Measurements from ENCODE around the gene MTCL3.

Gene MTCL3

GRCh38 chr6:127475823-127476176, 43.3 kb downstream of the MTCL3 start:
- no peak for DNase-seq (ENCODE audit: low spot score)

GRCh38 chr6:127475135-127475822, 43.9 kb downstream of the MTCL3 start:
- in situ Hi-C loops (cut with HindIII; ENCODE audit: low sequenced_read_pairs), result no loop called here
- DNase-seq (ENCODE audit: low spot score), result no peak

More at GRCh38 chr6:127475823-127476176, 43.3 kb downstream of the MTCL3 start:
- in situ Hi-C loops (cut with HindIII; ENCODE audit: low sequenced_read_pairs), result no loop called here

GRCh38 chr6:127471379-127472255, 47.5 kb downstream of the MTCL3 start:
- DNase-seq (ENCODE audit: low spot score), result no peak
- in situ Hi-C loops (cut with HindIII; ENCODE audit: low sequenced_read_pairs), result no loop called here

GRCh38 chr6:127468936-127469335, 50.2 kb downstream of the MTCL3 start:
- in situ Hi-C loops (cut with HindIII; ENCODE audit: low sequenced_read_pairs), result no loop called here
- DNase-seq (ENCODE audit: low spot score), result no peak

- DNase-seq (ENCODE audit: low spot score), result peak; percentile 66
Measured at GRCh38 chr6:127466416-127466815, 52.7 kb downstream of the MTCL3 start.

GRCh38 chr6:127464881-127465459, 54.2 kb downstream of the MTCL3 start:
- peak; percentile 84 for DNase-seq (ENCODE audit: low spot score)
- in situ Hi-C loops (cut with HindIII; ENCODE audit: low sequenced_read_pairs), result no loop called here

More at GRCh38 chr6:127466416-127466815, 52.7 kb downstream of the MTCL3 start:
- in situ Hi-C loops (cut with HindIII; ENCODE audit: low sequenced_read_pairs), result no loop called here

- in situ Hi-C loops (cut with HindIII; ENCODE audit: low sequenced_read_pairs), result no loop called here
- DNase-seq (ENCODE audit: low spot score), result no peak
Measured at GRCh38 chr6:127464161-127464880, 54.8 kb downstream of the MTCL3 start.

- DNase-seq (ENCODE audit: low spot score), result no peak
- in situ Hi-C loops (cut with HindIII; ENCODE audit: low sequenced_read_pairs), result no loop called here
Measured at GRCh38 chr6:127463056-127463455, 56.1 kb downstream of the MTCL3 start.

- in situ Hi-C loops (cut with HindIII; ENCODE audit: low sequenced_read_pairs), result no loop called here
- no peak for DNase-seq (ENCODE audit: low spot score)
Measured at GRCh38 chr6:127462376-127462775, 56.8 kb downstream of the MTCL3 start.

- DNase-seq (ENCODE audit: low spot score), result no peak
- in situ Hi-C loops (cut with HindIII; ENCODE audit: low sequenced_read_pairs), result no loop called here
Measured at GRCh38 chr6:127460465-127460864, 58.7 kb downstream of the MTCL3 start.

GRCh38 chr6:127459231-127459641, 59.9 kb downstream of the MTCL3 start, which contains the start of gene KIAA0408:
KIAA0408 (minus strand) TSS chr6:127459389; CDS start chr6:127453981, 5,408 bp downstream.
- DNase-seq (ENCODE audit: low spot score), result peak; percentile 40
- in situ Hi-C loops (cut with HindIII; ENCODE audit: low sequenced_read_pairs), result no loop called here

- in situ Hi-C loops (cut with HindIII; ENCODE audit: low sequenced_read_pairs), result no loop called here
- DNase-seq (ENCODE audit: low spot score), result no peak
Measured at GRCh38 chr6:127458817-127459216, 60.3 kb downstream of the MTCL3 start.

GRCh38 chr6:127458222-127458621, 60.9 kb downstream of the MTCL3 start:
- no peak for DNase-seq (ENCODE audit: low spot score)
- in situ Hi-C loops (cut with HindIII; ENCODE audit: low sequenced_read_pairs), result no loop called here

- DNase-seq (ENCODE audit: low spot score), result no peak
- in situ Hi-C loops (cut with HindIII; ENCODE audit: low sequenced_read_pairs), result no loop called here
Measured at GRCh38 chr6:127457456-127458064, 61.6 kb downstream of the MTCL3 start.

- in situ Hi-C loops (cut with HindIII; ENCODE audit: low sequenced_read_pairs), result no loop called here
- DNase-seq (ENCODE audit: low spot score), result no peak
Measured at GRCh38 chr6:127456465-127456864, 62.7 kb downstream of the MTCL3 start.

- no peak for DNase-seq (ENCODE audit: low spot score)
- in situ Hi-C loops (cut with HindIII; ENCODE audit: low sequenced_read_pairs), result no loop called here
Measured at GRCh38 chr6:127453845-127454619, 65.1 kb downstream of the MTCL3 start.

GRCh38 chr6:127452803-127453202, 66.3 kb downstream of the MTCL3 start:
- DNase-seq (ENCODE audit: low spot score), result no peak
- in situ Hi-C loops (cut with HindIII; ENCODE audit: low sequenced_read_pairs), result no loop called here

- DNase-seq (ENCODE audit: low spot score), result no peak
- in situ Hi-C loops (cut with HindIII; ENCODE audit: low sequenced_read_pairs), result no loop called here
Measured at GRCh38 chr6:127451388-127451787, 67.7 kb downstream of the MTCL3 start.
